CD14-positive monocyte (primary cell): Measurements from ENCODE around the gene NPPB. TPM values are rescaled to one million over a fixed set of nuclear protein-coding genes. Genes with fewer than 3 reads are reported as not detected.
A peak's percentile ranks its signal among the peaks of the same experiment; 100 is the strongest.
"Not testable (repeated sequence)": the region's sequence is repeated elsewhere in the genome, so short reads cannot be mapped to it uniquely, and the experiment has no call there.

Source experiments
- DNase-seq, 3 donors: peaks; one replicate each; pipeline ENCODE4 v3.0.0-alpha.2; 2011 to 2022
- H2AFZ ChIP-seq: 2 replicates; pipeline ENCODE4 v1.6.0; 2012; ENCODE audit warnings: mild to moderate bottlenecking, low read depth, low read length, inconsistent platforms; ENCODE audit not compliant: insufficient read depth, poor library complexity, severe bottlenecking
- H3K27ac ChIP-seq, 2 donors: 1 replicate in 1 of 2; 2 replicates in 1 of 2; pipeline ENCODE4 v1.5.1; 2012 to 2013; ENCODE audit warnings: low read length in 2 of 2, control low read depth in 1 of 2, inconsistent platforms in 1 of 2, low read depth in 1 of 2, mild to moderate bottlenecking in 1 of 2
- H3K27me3 ChIP-seq, 2 donors: one replicate each; pipeline versions ENCODE4 v1.6.0 to v1.6.1; 2011 to 2013; ENCODE audit warnings: low read length in 2 of 2; ENCODE audit not compliant: control insufficient read depth in 2 of 2, insufficient read depth in 2 of 2
- H3K36me3 ChIP-seq, 2 donors: replicated peaks in 1 of 2; 1 replicate in 1 of 2; 2 replicates in 1 of 2; pipeline versions ENCODE4 v1.5.1 to v1.6.1; 2012 to 2013; ENCODE audit warnings: low read length in 2 of 2, control low read depth in 1 of 2, inconsistent platforms in 1 of 2, mild to moderate bottlenecking in 1 of 2; ENCODE audit not compliant: insufficient read depth in 2 of 2, control insufficient read depth in 1 of 2
- H3K4me1 ChIP-seq, 2 donors: 1 replicate in 1 of 2; 2 replicates in 1 of 2; pipeline versions ENCODE4 v1.5.1 to v1.6.1; 2012 to 2013; ENCODE audit warnings: low read length in 2 of 2, control low read depth in 1 of 2, inconsistent platforms in 1 of 2, mild to moderate bottlenecking in 1 of 2, moderate library complexity in 1 of 2; ENCODE audit not compliant: insufficient read depth in 2 of 2, control insufficient read depth in 1 of 2
- H3K4me2 ChIP-seq: replicated peaks from 2 replicates; pipeline ENCODE3; 2012; ENCODE audit warnings: low read length, moderate library complexity, mild to moderate bottlenecking; ENCODE audit not compliant: poor library complexity, severe bottlenecking; ENCODE audit errors: extremely low read depth
- H3K4me3 ChIP-seq, 3 experiments: fragments of 200-600 bp in 1 of 3; sonication (generic) in 1 of 3; replicated peaks in 1 of 3; 1 replicate in 2 of 3; 2 replicates in 1 of 3; pipeline ENCODE4 v1.5.1; 2011 to 2013; ENCODE audit warnings: low read length in 3 of 3, mild to moderate bottlenecking in 3 of 3, control low read depth in 2 of 3, low read depth in 2 of 3, inconsistent platforms in 1 of 3, moderate library complexity in 1 of 3
- H3K79me2 ChIP-seq: 2 replicates; pipeline ENCODE4 v1.6.0; 2012; ENCODE audit warnings: mild to moderate bottlenecking, control low read depth, inconsistent platforms, low read length, moderate library complexity; ENCODE audit not compliant: insufficient read depth
- H3K9ac ChIP-seq: 2 replicates; pipeline ENCODE4 v1.6.0; 2017; ENCODE audit warnings: low read length, mild to moderate bottlenecking; ENCODE audit not compliant: insufficient read depth, poor library complexity, severe bottlenecking
- H3K9me3 ChIP-seq, 2 donors: replicated peaks in 1 of 2; 1 replicate in 1 of 2; 2 replicates in 1 of 2; pipeline versions ENCODE4 v1.5.1 to v1.6.1; 2012 to 2013; ENCODE audit warnings: low read length in 2 of 2, control low read depth in 1 of 2; ENCODE audit not compliant: control insufficient read depth in 1 of 2, insufficient read depth in 1 of 2
- H4K20me1 ChIP-seq: 2 replicates; pipeline ENCODE4 v1.6.0; 2012; ENCODE audit warnings: mild to moderate bottlenecking, low read length, control low read depth, moderate library complexity; ENCODE audit not compliant: insufficient read depth
- H3K27ac Mint-ChIP-seq, 7 donors: one replicate each; pipeline ENCODE4 v1.8.0; 2020; ENCODE audit warnings: mild to moderate bottlenecking in 7 of 7, mixed read lengths in 7 of 7, moderate library complexity in 6 of 7, inconsistent platforms in 2 of 7
- H3K27me3 Mint-ChIP-seq, 3 donors: one replicate each; pipeline ENCODE4 v1.8.0; 2021 to 2022; ENCODE audit warnings: low read depth in 3 of 3, mild to moderate bottlenecking in 3 of 3, mixed read lengths in 3 of 3, moderate library complexity in 3 of 3, inconsistent platforms in 1 of 3
- H3K36me3 Mint-ChIP-seq, 2 donors: one replicate each; pipeline ENCODE4 v1.8.0; 2020; ENCODE audit warnings: mixed read lengths in 2 of 2, inconsistent platforms in 1 of 2, mild to moderate bottlenecking in 1 of 2
- H3K4me1 Mint-ChIP-seq: one replicate; pipeline ENCODE4 v1.8.0; 2020; ENCODE audit warnings: mild to moderate bottlenecking, mixed read lengths
- H3K4me3 Mint-ChIP-seq, 2 donors: one replicate each; pipeline ENCODE4 v1.8.0; 2020; ENCODE audit warnings: mild to moderate bottlenecking in 2 of 2, mixed read lengths in 2 of 2, moderate library complexity in 1 of 2
- H3K9me3 Mint-ChIP-seq, 7 donors: one replicate each; pipeline ENCODE4 v1.8.0; 2020 to 2022; ENCODE audit warnings: mixed read lengths in 7 of 7, mild to moderate bottlenecking in 6 of 7, moderate library complexity in 6 of 7, inconsistent platforms in 2 of 7
- CTCF ChIP-seq: fragments of 200-600 bp; IDR thresholded peaks from one replicate; pipeline ENCODE4 v1.8.0; 2022; ENCODE audit warnings: antibody characterized with exemption, mild to moderate bottlenecking
- WGBS: methylation state at CpG from one replicate; pipeline ENCODE4 v1.1.5; 2013; ENCODE audit warnings: missing lambda C conversion rate; ENCODE audit not compliant: insufficient coverage; 5-methylcytosine and 5-hydroxymethylcytosine counted together
- intact Hi-C, 2 donors: fragments of 100-400 bp; cut with micrococcal nuclease; formaldehyde crosslinking; loops; one replicate each; pipeline versions ENCODE4 v1.15.0 to v1.15.1; 2023
- polyA plus RNA-seq, 3 donors: library from polyadenylated mRNA; depleted of rRNA in 1 of 3; unstranded in 2 of 3; stranded (reverse) in 1 of 3; fragments of 300-500 nt in 2 of 3; fragments of >200 nt in 1 of 3; fragmentation: Illumina TruSeq in 2 of 3; gene quantifications; 1 replicate in 2 of 3; 2 replicates in 1 of 3; pipeline ENCODE4 v1.2.3, GENCODE V29; 2012 to 2021

The NPPB gene
- polyA plus RNA-seq, 3 donors: not detected

- peaks cover 0 to 3% of the 10 kb centered on the region in 2 donors for H3K36me3 Mint-ChIP-seq
- Histone ChIP-seq H3K4me1 (peaks cover under 1% of the 10 kb centered on the region in 2 donors), H3K9me3 (peaks cover 0 to 8% of the 10 kb centered on the region in 2 donors), H3K9ac (no peak overlapping the region), H3K27ac (no peak overlapping the region), H3K36me3 (no peaks in the 10 kb centered on the region), H4K20me1 (no peaks in the 10 kb centered on the region), H3K79me2 (no peaks in the 10 kb centered on the region), H3K4me3 (no peak overlapping the region), H3K4me2 (no peak overlapping the region), H3K27me3 (peaks cover 21 to 46% of the 10 kb centered on the region in 2 donors), H2AFZ (no peak overlapping the region)
- no peak overlapping the region for H3K27ac Mint-ChIP-seq
- peaks cover 50 to 60% (median 57%) of the 10 kb centered on the region in 3 donors for H3K27me3 Mint-ChIP-seq
- no peak for TF ChIP-seq CTCF
- peak overlapping the region in 1 of 2 donors; percentile 71 for H3K4me3 Mint-ChIP-seq
- WGBS: 20% methylated on average over 25 of the region's 26 CpGs
- DNase-seq: no peak
- H3K4me1 Mint-ChIP-seq: peaks cover under 1% of the 10 kb centered on the region
- intact Hi-C loops: no loop called here
- peaks cover 0 to 15% (median 0%) of the 10 kb centered on the region in 7 donors for H3K9me3 Mint-ChIP-seq
Observed at GRCh38 chr1:11898831-11899467, 40.2 kb upstream of the NPPB start.

GRCh38 chr1:11898086-11898785, 39.5 kb upstream of the NPPB start:
- Histone ChIP-seq H3K27ac (no peak overlapping the region), H2AFZ (no peak overlapping the region), H3K9me3 (peaks cover 0 to 8% of the 10 kb centered on the region in 2 donors), H3K4me2 (no peak overlapping the region), H3K79me2 (no peaks in the 10 kb centered on the region), H3K27me3 (peaks cover 21 to 46% of the 10 kb centered on the region in 2 donors), H3K36me3 (no peaks in the 10 kb centered on the region), H4K20me1 (no peaks in the 10 kb centered on the region), H3K4me3 (no peak overlapping the region), H3K9ac (no peak overlapping the region), H3K4me1 (peaks cover 7% of the 10 kb centered on the region in 2 donors)
- WGBS: 27% methylated on average over 35 of the region's 38 CpGs
- peaks cover 0 to 15% (median 0%) of the 10 kb centered on the region in 7 donors for H3K9me3 Mint-ChIP-seq
- H3K4me1 Mint-ChIP-seq: peaks cover 7% of the 10 kb centered on the region
- TF ChIP-seq CTCF: no peak
- peaks cover 50 to 60% (median 57%) of the 10 kb centered on the region in 3 donors for H3K27me3 Mint-ChIP-seq
- H3K4me3 Mint-ChIP-seq: peak overlapping the region in 1 of 2 donors; percentile 48
- intact Hi-C loops: no loop called here
- peaks cover 0 to 3% of the 10 kb centered on the region in 2 donors for H3K36me3 Mint-ChIP-seq
- H3K27ac Mint-ChIP-seq: peak overlapping the region in 2 of 7 donors; percentile 30 to 74
- no peak for DNase-seq

GRCh38 chr1:11894501-11894900, 35.8 kb upstream of the NPPB start:
- Mint-ChIP-seq H3K27me3 (peaks cover 37 to 41% (median 38%) of the 10 kb centered on the region in 3 donors), H3K9me3 (peaks cover 0 to 15% (median 0%) of the 10 kb centered on the region in 7 donors), H3K4me1 (peaks cover 12% of the 10 kb centered on the region)
- H3K36me3 Mint-ChIP-seq, H4K20me1 ChIP-seq, H3K36me3 ChIP-seq, H3K4me3 ChIP-seq, H2AFZ ChIP-seq, H3K4me3 Mint-ChIP-seq, H3K27ac Mint-ChIP-seq, H3K4me2 ChIP-seq, H3K9ac ChIP-seq, DNase-seq, H3K79me2 ChIP-seq, H3K9me3 ChIP-seq, H3K27ac ChIP-seq: not testable (repeated sequence)
- 89% methylated on average over 1 of the region's 1 CpG for WGBS
- H3K4me1 ChIP-seq: peaks cover 10% of the 10 kb centered on the region in 2 donors
- H3K27me3 ChIP-seq: peaks cover 15 to 29% of the 10 kb centered on the region in 2 donors
- intact Hi-C loops: loop anchor here in 1 of 2 donors (1.0 kb wide), 1 partner anchor 56 kb away; no protein-coding TSS in a partner anchor
